ENCODE results near the gene ANO4.

Gene ANO4

DNA sequence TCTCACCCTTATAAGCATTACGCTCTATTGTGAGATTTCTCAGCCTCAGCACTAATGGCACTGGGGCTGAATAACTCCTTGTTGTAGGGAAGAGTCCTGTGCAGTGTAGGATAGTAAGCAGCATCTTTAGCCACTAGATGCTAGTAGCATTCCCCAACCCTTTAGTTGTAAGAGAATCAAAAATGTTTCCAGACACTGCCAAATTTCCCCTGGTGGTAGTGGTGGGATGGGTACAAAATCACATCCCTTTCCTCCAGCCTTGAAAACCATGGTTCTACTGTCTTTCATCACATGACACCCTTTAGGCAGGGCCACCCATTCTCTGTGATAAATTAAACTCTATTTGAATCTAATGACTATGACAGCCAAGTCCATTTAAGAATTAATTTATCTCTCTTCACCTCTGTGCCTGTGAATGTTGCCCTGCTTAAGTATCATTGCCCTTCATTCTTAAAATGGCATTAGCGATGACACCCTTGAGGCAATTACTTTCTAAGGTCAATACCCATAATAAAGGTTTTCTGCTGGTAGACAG lies 199.4 kb downstream of the ANO4 start:
- H3K9ac ChIP-seq (ENCODE audit: low read depth, low read length): no peak overlapping the region
- no peaks in the 10 kb centered on the region for H3K27me3 ChIP-seq (ENCODE audit: insufficient read depth, low read length, poor library complexity)
- TF ChIP-seq EZH2 (IDR thresholded peaks at IDR 0.05; ENCODE audit: borderline replicate concordance, low read depth, low read length, severe bottlenecking): no peak
- TF ChIP-seq, protein P1, sequence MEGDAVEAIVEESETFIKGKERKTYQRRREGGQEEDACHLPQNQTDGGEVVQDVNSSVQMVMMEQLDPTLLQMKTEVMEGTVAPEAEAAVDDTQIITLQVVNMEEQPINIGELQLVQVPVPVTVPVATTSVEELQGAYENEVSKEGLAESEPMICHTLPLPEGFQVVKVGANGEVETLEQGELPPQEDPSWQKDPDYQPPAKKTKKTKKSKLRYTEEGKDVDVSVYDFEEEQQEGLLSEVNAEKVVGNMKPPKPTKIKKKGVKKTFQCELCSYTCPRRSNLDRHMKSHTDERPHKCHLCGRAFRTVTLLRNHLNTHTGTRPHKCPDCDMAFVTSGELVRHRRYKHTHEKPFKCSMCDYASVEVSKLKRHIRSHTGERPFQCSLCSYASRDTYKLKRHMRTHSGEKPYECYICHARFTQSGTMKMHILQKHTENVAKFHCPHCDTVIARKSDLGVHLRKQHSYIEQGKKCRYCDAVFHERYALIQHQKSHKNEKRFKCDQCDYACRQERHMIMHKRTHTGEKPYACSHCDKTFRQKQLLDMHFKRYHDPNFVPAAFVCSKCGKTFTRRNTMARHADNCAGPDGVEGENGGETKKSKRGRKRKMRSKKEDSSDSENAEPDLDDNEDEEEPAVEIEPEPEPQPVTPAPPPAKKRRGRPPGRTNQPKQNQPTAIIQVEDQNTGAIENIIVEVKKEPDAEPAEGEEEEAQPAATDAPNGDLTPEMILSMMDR (IDR thresholded peaks at IDR 0.05; ENCODE audit: borderline replicate concordance, extremely low read depth, low read length, poor library complexity, severe bottlenecking): peak; percentile 17
- DNase-seq (no peak), ATAC-seq (ENCODE audit: insufficient read depth, low read depth) (no peak)
- H3K79me2 ChIP-seq (ENCODE audit: insufficient read depth, low read length): no peaks in the 10 kb centered on the region
- no peaks in the 10 kb centered on the region for H4K20me1 ChIP-seq (ENCODE audit: insufficient read depth, low read length)
- H3K9me3 ChIP-seq (ENCODE audit: insufficient read depth, low read length, severe bottlenecking): no peaks in the 10 kb centered on the region
- no peak overlapping the region for H3K27ac ChIP-seq (ENCODE audit: low read length)
- no peaks in the 10 kb centered on the region for H3K4me1 ChIP-seq (ENCODE audit: insufficient read depth, low read length)
- H3K36me3 ChIP-seq (ENCODE audit: insufficient read depth, low read length): no peaks in the 10 kb centered on the region
- no peak overlapping the region for H3K4me2 ChIP-seq (ENCODE audit: insufficient read depth, low read length)
- no peak overlapping the region for H3K4me3 ChIP-seq (ENCODE audit: low read depth in 1 of 2, low read length in 2 of 2)
- H2AFZ ChIP-seq (ENCODE audit: low read depth, low read length): no peak overlapping the region

DNA sequence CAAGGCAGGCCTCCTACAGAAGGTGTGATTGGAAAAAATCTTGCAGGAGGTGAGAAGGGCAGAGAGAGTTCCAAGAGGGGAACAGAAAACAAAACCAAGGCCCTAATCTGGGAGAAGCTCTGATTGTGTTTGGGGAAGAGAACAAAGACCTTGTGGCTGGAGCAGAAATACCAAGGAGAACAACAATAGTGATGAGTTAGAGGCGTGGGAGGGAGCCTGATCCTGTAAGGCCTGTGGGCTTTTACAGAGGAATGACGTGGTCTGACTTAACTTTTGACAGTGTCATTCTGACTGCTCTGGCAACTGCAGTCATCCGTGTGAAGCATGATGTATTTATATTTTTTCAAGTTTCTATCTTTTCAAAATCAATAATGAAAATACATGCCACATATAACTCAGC lies 200.6 kb downstream of the ANO4 start:
- Histone ChIP-seq H2AFZ (ENCODE audit: low read depth, low read length) (no peak overlapping the region), H3K9ac (ENCODE audit: low read depth, low read length) (no peak overlapping the region), H3K27ac (ENCODE audit: low read length) (no peak overlapping the region), H3K27me3 (ENCODE audit: insufficient read depth, low read length, poor library complexity) (no peaks in the 10 kb centered on the region), H4K20me1 (ENCODE audit: insufficient read depth, low read length) (no peaks in the 10 kb centered on the region), H3K4me2 (ENCODE audit: insufficient read depth, low read length) (no peak overlapping the region), H3K4me1 (ENCODE audit: insufficient read depth, low read length) (no peaks in the 10 kb centered on the region), H3K36me3 (ENCODE audit: insufficient read depth, low read length) (no peaks in the 10 kb centered on the region), H3K9me3 (ENCODE audit: insufficient read depth, low read length, severe bottlenecking) (no peaks in the 10 kb centered on the region), H3K4me3 (ENCODE audit: low read depth in 1 of 2, low read length in 2 of 2) (no peak overlapping the region), H3K79me2 (ENCODE audit: insufficient read depth, low read length) (no peaks in the 10 kb centered on the region)
- DNase-seq (no peak), ATAC-seq (ENCODE audit: insufficient read depth, low read depth) (no peak)
- no peak for TF ChIP-seq EZH2 (IDR thresholded peaks at IDR 0.05; ENCODE audit: borderline replicate concordance, low read depth, low read length, severe bottlenecking)
- TF ChIP-seq, protein P1 (IDR thresholded peaks at IDR 0.05; ENCODE audit: borderline replicate concordance, extremely low read depth, low read length, poor library complexity, severe bottlenecking): no peak

DNA sequence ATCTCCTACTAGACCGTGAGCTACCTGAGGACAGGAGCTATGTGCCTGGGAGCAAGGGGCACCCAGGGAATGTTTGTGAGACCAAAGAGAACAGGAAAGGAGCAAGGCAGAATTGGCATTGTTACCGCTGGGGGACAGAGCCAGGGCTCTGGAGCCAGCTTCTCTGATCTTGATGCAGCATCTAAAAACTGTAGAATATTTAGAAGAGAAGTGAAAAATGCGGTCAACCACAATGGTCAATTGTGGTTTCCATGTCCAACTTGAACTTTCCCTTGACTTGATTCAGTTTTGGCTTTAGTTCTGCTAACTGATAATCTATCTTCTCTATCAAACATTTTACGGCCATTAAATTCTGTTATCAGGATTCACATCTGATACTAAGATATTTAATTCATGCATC lies 201.2 kb downstream of the ANO4 start:
- no peaks in the 10 kb centered on the region for H4K20me1 ChIP-seq (ENCODE audit: insufficient read depth, low read length)
- ATAC-seq (ENCODE audit: insufficient read depth, low read depth) (no peak), DNase-seq (no peak)
- H3K4me2 ChIP-seq (ENCODE audit: insufficient read depth, low read length): no peak overlapping the region
- no peak for TF ChIP-seq EZH2 (IDR thresholded peaks at IDR 0.05; ENCODE audit: borderline replicate concordance, low read depth, low read length, severe bottlenecking)
- TF ChIP-seq, protein P1 (IDR thresholded peaks at IDR 0.05; ENCODE audit: borderline replicate concordance, extremely low read depth, low read length, poor library complexity, severe bottlenecking): no peak
- no peaks in the 10 kb centered on the region for H3K9me3 ChIP-seq (ENCODE audit: insufficient read depth, low read length, severe bottlenecking)
- no peak overlapping the region for H3K4me3 ChIP-seq (ENCODE audit: low read depth in 1 of 2, low read length in 2 of 2)
- H3K27ac ChIP-seq (ENCODE audit: low read length): no peak overlapping the region
- H3K36me3 ChIP-seq (ENCODE audit: insufficient read depth, low read length): no peaks in the 10 kb centered on the region
- H2AFZ ChIP-seq (ENCODE audit: low read depth, low read length): no peak overlapping the region
- H3K9ac ChIP-seq (ENCODE audit: low read depth, low read length): no peak overlapping the region
- H3K27me3 ChIP-seq (ENCODE audit: insufficient read depth, low read length, poor library complexity): no peaks in the 10 kb centered on the region
- no peaks in the 10 kb centered on the region for H3K4me1 ChIP-seq (ENCODE audit: insufficient read depth, low read length)
- no peaks in the 10 kb centered on the region for H3K79me2 ChIP-seq (ENCODE audit: insufficient read depth, low read length)

DNA sequence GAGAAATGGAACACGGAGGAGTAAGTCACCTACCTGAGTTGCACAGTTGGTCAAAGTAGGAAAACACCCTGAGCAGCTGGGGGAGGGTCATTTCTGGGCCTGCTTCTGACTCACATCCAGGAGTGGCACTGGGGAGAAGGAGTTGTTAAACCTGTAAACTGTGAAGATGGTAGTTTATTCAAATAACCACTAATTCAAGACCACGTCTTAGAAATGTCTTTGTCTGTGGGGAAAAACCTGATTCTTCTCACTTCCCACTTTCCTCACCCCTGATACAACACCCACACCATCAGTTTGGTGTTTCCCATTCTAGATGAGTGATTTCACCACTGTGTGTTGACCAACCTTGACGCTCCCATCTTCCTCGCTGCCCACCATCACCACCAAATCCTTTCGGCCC lies 207.1 kb downstream of the ANO4 start:
- Histone ChIP-seq H3K79me2 (ENCODE audit: insufficient read depth, low read length) (no peaks in the 10 kb centered on the region), H3K9ac (ENCODE audit: low read depth, low read length) (no peak overlapping the region), H3K36me3 (ENCODE audit: insufficient read depth, low read length) (no peaks in the 10 kb centered on the region), H3K27ac (ENCODE audit: low read length) (no peak overlapping the region), H3K27me3 (ENCODE audit: insufficient read depth, low read length, poor library complexity) (no peaks in the 10 kb centered on the region), H4K20me1 (ENCODE audit: insufficient read depth, low read length) (no peaks in the 10 kb centered on the region), H3K4me1 (ENCODE audit: insufficient read depth, low read length) (no peaks in the 10 kb centered on the region), H2AFZ (ENCODE audit: low read depth, low read length) (no peak overlapping the region), H3K9me3 (ENCODE audit: insufficient read depth, low read length, severe bottlenecking) (no peaks in the 10 kb centered on the region), H3K4me3 (ENCODE audit: low read depth in 1 of 2, low read length in 2 of 2) (no peak overlapping the region), H3K4me2 (ENCODE audit: insufficient read depth, low read length) (no peak overlapping the region)
- DNase-seq: no peak
- ATAC-seq (ENCODE audit: insufficient read depth, low read depth): no peak
- no peak for TF ChIP-seq EZH2 (IDR thresholded peaks at IDR 0.05; ENCODE audit: borderline replicate concordance, low read depth, low read length, severe bottlenecking)
